GM12801 (cell line): ENCODE measurements around the gene FRK.

Experiments used
- CTCF ChIP-seq: IDR thresholded peaks from one replicate; pipeline ENCODE4 v1.5.1; 2011; ENCODE audit warnings: control low read depth; ENCODE audit not compliant: insufficient read length; ENCODE audit errors: extremely low read depth

Gene FRK

GRCh38 chr6:116041934-116042333, 18.8 kb downstream of the FRK start:
- TF ChIP-seq CTCF = no peak

- no peak for TF ChIP-seq CTCF
These were observed 19.7 kb downstream of the FRK start for GRCh38 chr6:116040993-116041392.

GRCh38 chr6:116036885-116037284, 23.8 kb downstream of the FRK start:
- TF ChIP-seq CTCF = no peak

- TF ChIP-seq CTCF = no peak
These were observed 24.5 kb downstream of the FRK start for GRCh38 chr6:116036075-116036773.

GRCh38 chr6:116035616-116036015, 25.1 kb downstream of the FRK start:
- no peak for TF ChIP-seq CTCF

GRCh38 chr6:116034327-116034726, 26.4 kb downstream of the FRK start:
- TF ChIP-seq CTCF = no peak

- TF ChIP-seq CTCF = no peak
These were observed 26.9 kb downstream of the FRK start for GRCh38 chr6:116033687-116034303.

GRCh38 chr6:116030770-116031169, 29.9 kb downstream of the FRK start:
- TF ChIP-seq CTCF = no peak
